Keratinocyte (primary cell): ENCODE data around the gene TMEM238. TPM values are rescaled to one million over a fixed set of nuclear protein-coding genes. Genes with fewer than 3 reads are reported as not detected.

Source experiments
- DNase-seq: peaks from one replicate; pipeline ENCODE4 v3.0.0-alpha.2; 2011; ENCODE audit warnings: low read depth, missing footprints, low spot score
- FAIRE-seq: peaks from 2 replicates; lab custom pipeline; 2011; peaks lifted over from hg19 to GRCh38; lab: Jason Lieb, UNC
- H2AFZ ChIP-seq: 2 replicates; pipeline ENCODE4 v1.6.0; 2012; ENCODE audit warnings: low read length, control low read depth, inconsistent platforms; ENCODE audit not compliant: control insufficient read depth
- H3K27ac ChIP-seq: 2 replicates; pipeline ENCODE4 v1.5.1; 2011; ENCODE audit warnings: low read length; ENCODE audit not compliant: control insufficient read depth, insufficient read depth
- H3K27me3 ChIP-seq: 3 replicates; pipeline ENCODE4 v1.6.0; 2011; ENCODE audit warnings: low read length; ENCODE audit not compliant: control insufficient read depth, insufficient read depth; ENCODE audit errors: extremely low read depth
- H3K36me3 ChIP-seq, 2 experiments: 2 replicates in 1 of 2; 3 replicates in 1 of 2; pipeline ENCODE4 v1.5.1; 2011; ENCODE audit warnings: low read length in 2 of 2, mild to moderate bottlenecking in 1 of 2; ENCODE audit not compliant: control insufficient read depth in 2 of 2, insufficient read depth in 2 of 2; ENCODE audit errors: extremely low read depth in 1 of 2
- H3K4me1 ChIP-seq: 3 replicates; pipeline ENCODE4 v1.5.1; 2011; ENCODE audit warnings: low read length; ENCODE audit not compliant: control insufficient read depth, insufficient read depth; ENCODE audit errors: extremely low read depth
- H3K4me2 ChIP-seq: 3 replicates; pipeline ENCODE4 v1.6.0; 2011; ENCODE audit warnings: low read depth, low read length; ENCODE audit not compliant: control insufficient read depth, insufficient read depth; ENCODE audit errors: extremely low read depth
- H3K4me3 ChIP-seq, 3 experiments: fragments of 200-600 bp in 1 of 3; sonication (generic) in 1 of 3; 2 replicates in 2 of 3; 3 replicates in 1 of 3; pipeline ENCODE4 v1.5.1; 2011 to 2016; ENCODE audit warnings: low read length in 3 of 3, mild to moderate bottlenecking in 3 of 3, control low read depth in 2 of 3, inconsistent platforms in 1 of 3, low read depth in 1 of 3, mixed read lengths in 1 of 3, mixed run types in 1 of 3, moderate library complexity in 1 of 3; ENCODE audit not compliant: control insufficient read depth in 2 of 3, insufficient read depth in 2 of 3; ENCODE audit errors: extremely low read depth in 1 of 3
- H3K79me2 ChIP-seq: 2 replicates; pipeline ENCODE4 v1.6.0; 2012; ENCODE audit warnings: low read length; ENCODE audit not compliant: control insufficient read depth, insufficient read depth
- H3K9ac ChIP-seq: 3 replicates; pipeline ENCODE4 v1.6.0; 2011; ENCODE audit warnings: low read length; ENCODE audit not compliant: control insufficient read depth, insufficient read depth; ENCODE audit errors: extremely low read depth
- H3K9me1 ChIP-seq: 3 replicates; pipeline ENCODE4 v1.6.0; 2011; ENCODE audit warnings: low read length; ENCODE audit not compliant: control insufficient read depth, insufficient read depth; ENCODE audit errors: extremely low read depth
- H3K9me3 ChIP-seq: 2 replicates; pipeline ENCODE4 v1.5.1; 2012; ENCODE audit warnings: low read depth, low read length; ENCODE audit not compliant: control insufficient read depth
- H4K20me1 ChIP-seq: 3 replicates; pipeline ENCODE4 v1.6.0; 2011; ENCODE audit warnings: low read length; ENCODE audit not compliant: control insufficient read depth, insufficient read depth; ENCODE audit errors: extremely low read depth
- EZH2 ChIP-seq: IDR thresholded peaks from one replicate; pipeline ENCODE4 v1.6.1; 2012; ENCODE audit warnings: inconsistent platforms, mild to moderate bottlenecking, low read length, moderate library complexity
- dilution Hi-C: fragments of 300-500 bp; cut with MboI; formaldehyde crosslinking; loops from one replicate; pipeline ENCODE4 v1.7.0; 2020; ENCODE audit warnings: low sequenced_read_pairs; ENCODE audit not compliant: extremely low pct_ligation_motif_present
- polyA plus RNA-seq, 5 experiments: library from polyadenylated mRNA; depleted of rRNA in 3 of 5; stranded (reverse) in 3 of 5; stranded (forward) in 1 of 5; unstranded in 1 of 5; fragments of >200 nt; gene quantifications; 1 replicate in 1 of 5; 2 replicates in 3 of 5; 3 replicates in 1 of 5; pipeline versions ENCODE4 v1.2.1 to v1.2.3, GENCODE V29; 2011 to 2012; ENCODE audit warnings: missing spikeins in 2 of 5, low read depth in 1 of 5, low replicate concordance in 1 of 5
- TF ChIP-seq, protein P1 (sequence below), 3 experiments: IDR thresholded peaks in 1 of 3; conservative IDR thresholded peaks in 1 of 3; optimal IDR thresholded peaks in 1 of 3; 2 replicates in 2 of 3; 3 replicates in 1 of 3; pipeline versions ENCODE3 to v1.5.1; 2011; ENCODE audit warnings: low read length in 3 of 3, mild to moderate bottlenecking in 3 of 3, moderate library complexity in 2 of 3, control low read depth in 1 of 3, inconsistent platforms in 1 of 3; ENCODE audit not compliant: insufficient read depth in 2 of 3; ENCODE audit errors: extremely low read depth in 1 of 3

The TMEM238 gene
- polyA plus RNA-seq, 1 donor (not counting 4 experiments of a cell fraction or from before 2014, with no cell fraction given) = 0.24 TPM

- Histone ChIP-seq H4K20me1 (no peaks in the 10 kb centered on the region), H3K79me2 (peaks cover 5% of the 10 kb centered on the region), H2AFZ (no peak overlapping the region), H3K27ac (peak overlapping the region; percentile 90), H3K36me3 (peaks cover 0 to 10% of the 10 kb centered on the region in 2 experiments), H3K27me3 (no peaks in the 10 kb centered on the region), H3K4me2 (peak overlapping the region; percentile 96), H3K4me1 (peaks cover 33% of the 10 kb centered on the region), H3K9me1 (no peaks in the 10 kb centered on the region), H3K9ac (peak overlapping the region; percentile 93), H3K9me3 (no peaks in the 10 kb centered on the region), H3K4me3 (peak overlapping the region; percentile 64 to 83 (median 78))
- TF ChIP-seq EZH2 = no peak
- TF ChIP-seq, protein P1, sequence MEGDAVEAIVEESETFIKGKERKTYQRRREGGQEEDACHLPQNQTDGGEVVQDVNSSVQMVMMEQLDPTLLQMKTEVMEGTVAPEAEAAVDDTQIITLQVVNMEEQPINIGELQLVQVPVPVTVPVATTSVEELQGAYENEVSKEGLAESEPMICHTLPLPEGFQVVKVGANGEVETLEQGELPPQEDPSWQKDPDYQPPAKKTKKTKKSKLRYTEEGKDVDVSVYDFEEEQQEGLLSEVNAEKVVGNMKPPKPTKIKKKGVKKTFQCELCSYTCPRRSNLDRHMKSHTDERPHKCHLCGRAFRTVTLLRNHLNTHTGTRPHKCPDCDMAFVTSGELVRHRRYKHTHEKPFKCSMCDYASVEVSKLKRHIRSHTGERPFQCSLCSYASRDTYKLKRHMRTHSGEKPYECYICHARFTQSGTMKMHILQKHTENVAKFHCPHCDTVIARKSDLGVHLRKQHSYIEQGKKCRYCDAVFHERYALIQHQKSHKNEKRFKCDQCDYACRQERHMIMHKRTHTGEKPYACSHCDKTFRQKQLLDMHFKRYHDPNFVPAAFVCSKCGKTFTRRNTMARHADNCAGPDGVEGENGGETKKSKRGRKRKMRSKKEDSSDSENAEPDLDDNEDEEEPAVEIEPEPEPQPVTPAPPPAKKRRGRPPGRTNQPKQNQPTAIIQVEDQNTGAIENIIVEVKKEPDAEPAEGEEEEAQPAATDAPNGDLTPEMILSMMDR (optimal IDR thresholded peaks at IDR 0.05 in 1 of 3, IDR thresholded peaks at IDR 0.05 in 1 of 3, conservative IDR thresholded peaks at IDR 0.05 in 1 of 3; ENCODE audit: extremely low read depth in 1 of 3, insufficient read depth in 2 of 3, low read length in 3 of 3) = no peak
- no peak for DNase-seq
- dilution Hi-C loops = no loop called here
- no peak for FAIRE-seq
These were observed 44.0 kb downstream of the TMEM238 start for GRCh38 chr19:55339889-55340783.

DNA sequence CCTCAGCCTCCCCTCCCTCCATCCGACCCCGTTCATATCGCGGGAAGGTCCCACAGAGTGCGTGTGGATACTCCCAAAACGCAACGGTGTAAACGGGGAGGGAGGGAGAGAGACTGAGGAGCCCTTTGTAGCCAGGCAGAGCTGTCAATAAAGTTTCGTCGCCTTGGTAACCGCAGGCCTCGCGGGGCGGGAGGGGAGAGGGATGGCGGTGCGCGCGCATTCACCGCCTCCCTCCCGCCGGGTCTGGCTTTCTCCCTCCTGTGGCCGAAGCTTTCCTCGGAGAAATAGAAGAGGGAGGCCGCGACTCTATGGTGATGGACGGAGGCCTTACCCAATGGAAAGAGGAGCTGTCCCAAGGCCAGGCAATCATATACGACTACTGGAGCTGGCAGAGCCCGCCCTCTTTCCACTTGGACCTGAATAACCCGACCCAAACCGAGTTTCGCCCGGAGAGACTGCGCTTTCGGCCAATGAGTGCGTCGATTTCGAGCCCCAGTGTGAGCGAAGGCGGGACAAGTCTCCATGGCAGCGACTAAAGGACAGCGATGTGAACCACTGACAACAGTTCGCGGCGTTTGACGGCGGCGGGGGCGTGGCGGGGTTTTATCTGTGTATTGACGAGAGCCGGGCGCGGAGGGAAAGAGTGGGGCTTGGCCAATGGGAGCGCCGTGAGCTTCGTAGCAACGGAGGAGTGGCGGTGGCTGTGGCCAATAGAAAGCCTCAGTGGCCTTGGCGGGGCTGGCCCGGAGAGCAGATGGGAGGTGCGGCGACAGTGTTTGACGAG is 44.8 kb downstream of the TMEM238 start, which contains the start of gene KMT5C:
Gene KMT5C (plus strand): TSS at position 772 of the 784 bp plus-strand sequence. CDS start 2,061 bp downstream, outside the sequence.
- dilution Hi-C loops = no loop called here
- Histone ChIP-seq H3K4me1 (peaks cover 31% of the 10 kb centered on the region), H3K27me3 (no peaks in the 10 kb centered on the region), H3K79me2 (peaks cover 5% of the 10 kb centered on the region), H3K4me3 (peak within 1 kb of the TSS; percentile 64 to 83 (median 78)), H3K9me3 (no peaks in the 10 kb centered on the region), H2AFZ (no peak within 1 kb of the TSS), H3K9me1 (no peaks in the 10 kb centered on the region), H3K36me3 (peaks cover 0 to 8% of the 10 kb centered on the region in 2 experiments), H3K27ac (peak within 1 kb of the TSS; percentile 99), H3K4me2 (peak within 1 kb of the TSS; percentile 96), H3K9ac (peak within 1 kb of the TSS; percentile 96), H4K20me1 (no peaks in the 10 kb centered on the region)
- peak; percentile 82 for FAIRE-seq
- no peak for TF ChIP-seq EZH2
- TF ChIP-seq, protein P1 (optimal IDR thresholded peaks at IDR 0.05 in 1 of 3, IDR thresholded peaks at IDR 0.05 in 1 of 3, conservative IDR thresholded peaks at IDR 0.05 in 1 of 3; ENCODE audit: extremely low read depth in 1 of 3, insufficient read depth in 2 of 3, low read length in 3 of 3) = peak; percentile 11 to 48 (median 22)
- peak; percentile 100 for DNase-seq
